ENCODE results near the gene ACVRL1.

The ACVRL1 gene

GRCh38 chr12:51917746-51918453 lies 10.6 kb downstream of the ACVRL1 start:
- DNase-seq, result no peak

DNA sequence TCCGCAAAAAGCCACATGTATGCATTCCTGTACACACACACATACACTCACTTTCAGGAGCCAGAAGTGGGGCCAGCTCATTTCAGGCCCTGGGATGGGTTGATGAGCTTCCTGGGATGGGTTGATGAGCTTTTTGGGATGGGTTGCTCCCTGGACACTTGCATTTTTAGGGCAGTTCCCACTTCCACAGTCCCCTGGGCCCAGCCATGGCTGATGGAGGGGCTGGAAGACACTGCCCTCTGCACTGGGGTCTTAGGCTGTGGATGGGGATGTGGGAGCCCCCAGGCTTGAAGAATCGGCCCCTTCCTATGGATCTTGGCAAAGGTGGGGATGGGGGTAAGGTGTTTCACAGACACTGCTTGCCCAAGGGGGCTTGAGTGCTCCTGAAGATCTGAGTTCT lies 12.7 kb downstream of the ACVRL1 start:
- no peak for DNase-seq

DNA sequence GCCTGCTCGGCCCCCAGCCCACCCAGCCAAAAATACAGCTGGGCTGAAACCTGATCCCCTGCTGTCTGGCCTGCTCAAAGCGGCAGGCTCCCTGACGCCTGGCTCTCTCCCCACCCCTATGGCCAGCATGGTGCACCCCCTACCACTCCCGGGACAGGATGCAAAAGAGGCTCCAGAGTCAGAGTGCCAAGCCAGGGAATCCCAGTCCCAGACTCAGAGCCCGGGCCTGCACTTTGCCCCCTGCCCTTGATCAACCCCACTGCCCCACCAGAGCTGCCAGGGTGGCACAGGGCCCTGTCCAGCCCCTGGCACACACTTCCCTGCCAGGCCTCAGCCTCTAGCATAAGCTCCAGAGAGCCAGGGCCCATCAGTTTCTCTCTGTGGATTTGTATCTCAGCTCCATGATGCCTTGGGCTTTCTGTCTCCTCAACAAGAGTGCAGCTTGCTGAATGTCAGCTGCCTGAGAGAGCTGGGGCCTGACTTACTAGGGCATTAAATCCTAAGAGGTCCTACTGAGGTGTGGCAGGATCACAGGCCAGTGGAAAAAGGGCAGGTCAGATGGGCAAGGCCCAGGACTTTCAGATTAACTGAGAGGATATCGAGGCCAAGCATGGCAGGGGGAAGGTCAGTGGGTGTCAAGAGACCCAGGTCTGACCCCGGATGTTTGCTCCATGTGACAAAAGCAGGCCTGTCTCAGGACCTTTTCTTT lies 13.9 kb downstream of the ACVRL1 start:
- DNase-seq, result no peak

- DNase-seq, result no peak
Measured at GRCh38 chr12:51922146-51922545, 14.8 kb downstream of the ACVRL1 start.

- DNase-seq, result no peak
Measured at GRCh38 chr12:51922762-51923505, 15.6 kb downstream of the ACVRL1 start.

DNA sequence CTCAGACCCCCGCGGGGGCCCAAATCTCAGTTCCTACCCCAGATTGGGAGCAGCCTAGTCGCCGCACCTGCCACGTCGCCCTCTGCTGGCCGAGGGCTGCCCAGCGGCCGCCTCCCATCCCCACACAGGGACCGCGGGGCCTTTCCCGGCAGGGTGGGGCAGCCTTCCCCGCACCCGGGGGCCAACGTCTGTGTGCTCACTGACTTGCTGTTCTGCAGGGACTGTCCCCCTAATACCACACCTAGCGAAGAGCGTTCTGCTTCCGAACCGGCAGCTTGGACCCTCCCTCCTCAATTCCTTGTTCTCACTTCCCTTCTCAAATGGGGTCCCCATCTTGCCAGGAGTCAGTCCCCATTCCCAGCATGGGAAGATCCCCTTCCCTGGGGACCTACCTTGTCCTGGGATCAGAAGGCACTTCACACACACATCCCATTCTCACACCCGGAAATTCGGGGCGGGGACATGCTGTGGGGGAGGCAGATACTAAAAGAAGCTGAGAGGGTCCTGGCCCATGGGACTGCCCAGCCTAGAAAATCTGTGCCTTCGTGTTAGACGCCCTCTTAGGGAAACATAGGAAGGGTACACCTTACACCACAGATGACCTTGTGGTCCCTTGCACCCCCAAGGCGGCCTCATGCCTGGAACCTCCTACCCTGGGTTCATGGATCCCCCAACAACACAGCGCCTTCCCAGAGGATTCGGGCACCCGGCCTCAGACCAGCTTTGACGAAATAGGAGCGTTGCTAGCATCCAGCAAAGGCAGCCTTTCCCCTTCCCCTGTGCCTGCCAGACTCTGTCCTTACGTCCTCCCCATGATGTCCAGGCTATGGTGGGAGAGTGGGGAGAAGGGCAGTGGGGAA lies 16.4 kb downstream of the ACVRL1 start:
- peak; percentile 45 for DNase-seq

DNA sequence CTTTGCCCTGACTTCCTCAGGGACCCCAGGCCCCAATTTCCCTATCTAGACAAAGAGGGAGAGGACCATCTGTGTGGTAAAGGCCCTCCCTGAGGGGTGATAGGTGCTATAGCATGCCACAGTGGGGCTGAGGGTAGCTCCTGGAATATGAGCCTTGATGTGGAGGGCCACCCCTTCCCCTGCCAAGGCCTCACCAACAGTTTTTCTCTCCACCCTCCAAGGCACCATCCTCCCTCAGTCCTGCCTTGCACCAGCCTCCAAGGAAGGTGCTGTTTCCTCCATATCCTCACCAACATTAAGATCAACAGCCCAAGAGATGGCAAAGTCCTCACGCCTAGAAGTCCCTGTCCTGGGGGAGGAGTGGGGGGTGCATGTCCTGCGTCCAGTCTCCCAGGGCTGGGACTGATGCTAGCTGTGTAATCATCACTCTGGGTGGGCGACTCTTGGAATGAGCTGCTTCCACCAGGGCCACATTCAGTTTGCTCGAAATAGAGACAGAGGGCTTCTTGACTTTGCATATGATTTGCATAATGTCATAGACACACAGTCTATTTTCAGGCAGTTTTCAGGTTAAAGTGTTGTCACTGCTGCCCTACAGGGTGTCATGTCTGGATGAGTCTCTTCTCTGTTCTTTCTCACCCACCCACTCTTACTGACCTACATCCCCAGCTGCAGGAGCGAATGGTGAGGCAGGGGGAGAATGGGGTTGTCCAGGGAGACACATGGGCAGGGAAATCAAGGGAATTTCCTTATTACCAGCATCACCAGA lies 17.4 kb downstream of the ACVRL1 start:
- no peak for DNase-seq

DNA sequence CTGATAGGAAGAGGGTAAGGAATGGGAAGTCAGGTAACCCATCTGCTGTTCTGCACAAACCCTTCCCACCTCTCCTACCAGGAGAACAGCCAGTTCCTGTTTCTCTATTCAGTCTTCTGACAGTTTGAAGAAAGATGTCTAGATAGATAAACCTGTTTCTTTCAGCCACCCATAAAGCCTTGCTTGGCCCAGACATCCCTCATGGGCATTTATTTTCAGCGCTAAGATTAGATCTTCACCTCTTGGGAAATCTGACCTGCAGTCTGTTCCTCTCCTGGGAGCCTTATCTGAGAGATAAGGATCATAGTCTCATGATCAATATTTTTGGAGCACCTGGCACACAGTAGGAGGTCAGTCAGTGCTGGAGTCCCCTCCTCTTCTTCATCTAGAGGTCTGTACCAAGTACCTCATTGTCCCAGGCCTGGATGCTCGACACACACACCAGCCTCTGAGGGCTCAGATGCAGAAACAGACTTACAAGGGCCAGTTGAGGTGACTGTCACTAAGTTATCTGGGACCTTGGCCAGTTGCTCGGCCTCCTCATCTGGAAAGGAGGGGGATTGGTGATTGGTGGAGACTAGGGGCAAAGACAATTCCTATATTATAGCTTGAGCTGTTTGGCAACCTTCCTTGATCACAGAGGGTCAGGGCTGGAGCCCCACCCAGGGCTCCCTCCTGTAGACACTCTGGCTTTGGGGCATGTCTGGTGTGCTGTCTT lies 18.2 kb downstream of the ACVRL1 start:
- no peak for DNase-seq

DNA sequence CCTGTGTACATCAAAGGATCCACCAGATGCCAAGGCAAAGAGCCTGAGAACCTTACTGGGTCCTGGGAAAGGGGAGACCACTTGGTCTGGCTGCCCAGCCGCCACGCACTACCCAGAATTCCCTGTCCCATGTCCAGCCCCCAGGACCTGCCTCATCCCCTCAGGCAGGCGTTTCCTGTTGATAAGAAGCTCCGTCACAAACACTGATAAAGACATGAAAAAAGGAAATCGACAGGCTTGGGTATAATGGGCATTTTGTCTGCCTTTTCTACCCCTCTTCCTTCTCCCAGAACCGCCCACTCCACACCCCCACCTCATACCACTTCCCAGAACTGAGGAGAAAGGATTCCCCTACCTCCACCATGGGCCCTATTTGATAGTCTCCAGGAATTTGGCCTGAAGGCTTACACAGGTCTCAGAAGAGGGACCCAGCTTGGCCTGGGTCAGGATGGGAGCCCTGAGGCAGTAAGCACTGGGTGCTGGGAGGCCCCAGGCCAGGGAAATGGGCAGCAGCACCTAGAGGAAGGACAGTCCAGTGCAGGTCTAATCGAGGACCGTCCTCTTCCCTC lies 18.8 kb downstream of the ACVRL1 start:
- no peak for DNase-seq

- DNase-seq, result peak; percentile 37
Measured at GRCh38 chr12:51926718-51927117, 19.4 kb downstream of the ACVRL1 start.

DNA sequence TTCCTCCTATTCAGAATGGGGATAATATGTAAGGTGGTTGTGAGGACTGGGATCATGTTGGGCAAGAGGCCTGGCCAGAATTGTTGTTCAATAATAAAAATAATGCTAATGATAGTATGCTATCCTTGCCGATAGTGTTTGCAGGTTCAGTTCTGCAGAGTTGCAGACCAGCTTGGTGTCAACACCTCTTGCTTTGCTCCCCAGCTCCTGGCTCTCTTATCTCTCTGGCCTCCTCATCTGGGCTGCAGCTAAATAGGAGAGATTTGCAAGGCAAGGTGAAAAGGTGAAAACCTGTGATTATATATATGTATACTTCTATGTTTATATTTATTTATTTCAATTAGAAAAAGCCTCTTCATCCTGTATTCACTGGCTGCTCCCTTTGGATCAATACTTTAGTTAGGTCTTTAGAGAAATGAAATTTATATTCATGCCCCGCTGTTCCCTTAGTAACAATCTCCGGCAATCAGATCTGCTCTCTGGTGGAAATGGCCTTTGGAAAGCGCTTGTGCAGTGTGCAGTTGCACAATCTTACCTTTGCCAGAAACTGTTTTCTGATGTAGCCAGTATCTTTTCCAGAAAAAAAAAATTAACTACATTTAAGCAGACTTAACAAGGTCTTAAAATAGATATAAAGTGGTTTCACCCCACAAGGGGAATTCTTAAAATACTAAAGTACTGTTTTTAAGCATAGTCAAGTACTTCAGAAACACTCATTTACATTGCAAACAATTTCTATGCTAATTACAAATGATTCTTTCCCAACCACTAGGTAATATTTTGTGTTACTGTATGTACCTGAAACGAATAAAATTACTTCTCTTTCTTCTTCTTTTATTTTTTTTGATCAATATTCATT lies 25.1 kb downstream of the ACVRL1 start:
- DNase-seq, result no peak

GRCh38 chr12:51934080-51934479 lies 26.8 kb downstream of the ACVRL1 start:
- DNase-seq, result no peak

GRCh38 chr12:51937926-51938325 lies 30.6 kb downstream of the ACVRL1 start:
- no peak for DNase-seq

DNA sequence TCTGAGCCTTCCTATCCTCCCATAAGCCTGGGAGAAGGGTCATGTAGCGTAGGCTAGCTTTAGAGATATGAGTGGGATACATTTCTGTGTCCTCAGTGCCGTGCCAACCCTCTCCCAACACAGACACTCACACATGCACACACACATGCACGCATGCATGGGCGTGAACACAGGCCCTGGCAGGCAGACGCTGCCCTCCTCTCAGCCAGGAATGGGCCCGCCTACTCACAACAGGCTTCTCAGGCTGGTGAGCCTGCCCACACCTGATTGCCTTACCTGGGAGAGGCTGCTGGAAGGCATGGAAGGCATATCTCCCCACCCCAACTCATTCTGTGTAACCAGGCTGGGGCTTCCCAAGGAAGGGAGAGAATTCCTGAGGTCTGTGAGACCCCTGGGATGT lies 31.4 kb downstream of the ACVRL1 start:
- DNase-seq, result no peak

- DNase-seq, result no peak
Measured at GRCh38 chr12:51941011-51941581, 33.8 kb downstream of the ACVRL1 start.

GRCh38 chr12:51941604-51942003 lies 34.3 kb downstream of the ACVRL1 start:
- no peak for DNase-seq

DNA sequence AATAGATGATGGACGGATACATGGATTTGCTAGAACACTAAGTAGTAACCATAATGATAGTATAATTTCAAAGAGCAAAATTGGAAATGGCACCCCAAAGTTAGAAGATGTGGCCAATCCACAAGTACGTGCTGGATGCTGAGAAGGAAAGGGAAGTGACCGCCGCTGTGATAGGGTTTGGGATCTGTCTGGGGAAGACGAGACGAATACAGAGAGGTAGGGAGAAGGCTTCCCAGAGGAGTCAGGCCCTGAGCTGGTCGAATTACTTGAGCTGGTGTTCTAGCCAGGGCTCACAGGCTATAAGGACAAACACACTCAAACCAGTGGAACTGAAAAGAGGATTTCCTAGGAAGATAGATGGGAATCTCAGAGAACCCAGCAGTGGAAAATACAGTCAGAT lies 34.8 kb downstream of the ACVRL1 start:
- DNase-seq, result no peak

DNA sequence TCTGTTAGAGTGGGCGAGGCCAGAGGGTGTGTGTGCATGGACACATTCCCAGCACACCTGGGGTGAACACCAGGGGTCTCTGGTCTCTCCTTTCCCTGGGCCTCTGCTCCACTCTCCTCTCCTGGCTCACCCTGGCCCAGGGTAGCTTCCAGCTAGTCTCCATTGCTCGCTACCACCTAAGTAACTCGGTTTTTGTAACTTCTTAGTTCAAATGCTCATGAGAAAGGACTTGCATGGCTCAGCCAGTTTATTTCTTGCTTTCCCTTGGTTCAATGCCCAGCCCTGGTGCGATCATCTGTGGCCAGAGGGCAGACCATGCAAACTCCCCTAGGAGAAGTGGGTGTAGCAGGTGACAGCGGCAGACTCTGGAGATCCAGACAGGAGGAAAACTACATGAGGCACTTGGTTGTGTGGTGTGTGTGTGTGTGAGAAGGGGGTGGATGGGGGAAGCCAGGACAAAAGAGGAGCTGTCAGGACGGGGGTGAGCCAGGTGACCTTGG lies 35.2 kb downstream of the ACVRL1 start:
- no peak for DNase-seq

- DNase-seq, result no peak
Measured at GRCh38 chr12:51943346-51943745, 36.0 kb downstream of the ACVRL1 start.
